Measurements from ENCODE around the gene DTNBP1.

DTNBP1 gene

DNA sequence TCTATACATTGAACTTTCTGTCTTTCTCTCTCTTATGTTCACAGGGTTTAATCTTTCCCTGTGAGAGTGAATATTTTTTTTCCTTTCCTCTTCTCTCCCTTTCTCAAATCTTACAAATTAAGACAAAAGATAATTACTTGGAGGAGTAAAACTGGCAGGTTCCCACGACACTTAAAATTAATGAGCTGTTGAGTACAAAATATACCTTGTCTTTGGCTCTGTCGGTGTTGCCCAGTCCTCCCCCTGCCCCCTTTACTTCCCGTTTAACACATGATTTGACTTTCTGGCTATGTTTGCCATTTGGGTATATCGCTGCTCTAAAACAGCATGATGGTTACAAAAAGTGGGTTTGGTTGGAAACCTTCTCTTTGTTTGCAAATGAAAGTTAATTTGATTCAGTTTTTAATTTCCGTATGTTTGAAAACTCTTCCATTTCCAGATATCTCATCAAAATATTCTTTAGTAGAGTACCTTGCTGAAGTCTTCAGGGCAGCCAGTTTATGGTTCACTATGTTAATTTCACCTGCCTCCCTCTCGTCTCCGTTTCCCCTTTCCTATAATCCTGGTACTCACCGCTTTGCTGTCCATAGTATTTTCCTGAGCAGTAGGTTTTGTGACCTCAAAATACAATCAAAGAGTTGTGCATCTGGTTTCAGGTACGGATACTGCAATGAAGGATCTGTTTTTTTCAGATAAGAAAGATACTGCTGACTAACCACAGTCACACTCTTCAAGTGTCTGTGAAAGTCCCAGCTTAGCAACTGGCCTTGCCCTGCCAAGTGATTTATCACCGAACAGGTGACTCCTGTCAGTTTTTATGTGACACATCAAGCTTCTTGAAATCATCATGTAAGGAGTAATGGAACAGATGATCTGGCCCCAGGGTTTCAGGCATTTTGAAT is 181.2 kb downstream of the DTNBP1 start:
- no peak for DNase-seq (ENCODE audit: low read depth)

DNA sequence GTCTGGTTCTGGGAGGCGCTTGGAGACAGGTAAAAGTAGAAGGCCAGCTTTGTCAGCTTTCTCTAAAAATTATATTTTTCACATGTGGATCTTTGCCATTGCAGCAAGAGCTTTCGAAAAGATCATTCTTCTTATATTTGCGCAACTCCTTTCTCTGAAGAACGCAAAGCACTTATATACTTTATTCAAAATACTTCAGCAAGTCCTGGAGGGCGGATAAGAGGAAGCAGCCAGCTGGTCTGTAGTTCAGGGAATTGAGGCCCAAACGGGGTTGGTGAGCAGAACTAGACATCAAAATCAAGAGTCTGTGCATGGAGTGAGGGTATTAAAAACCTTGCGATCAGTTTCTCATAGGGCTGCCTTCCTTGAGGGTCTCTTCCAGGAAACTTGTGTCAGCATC is 182.3 kb downstream of the DTNBP1 start:
- no peak for DNase-seq (ENCODE audit: low read depth)

DNA sequence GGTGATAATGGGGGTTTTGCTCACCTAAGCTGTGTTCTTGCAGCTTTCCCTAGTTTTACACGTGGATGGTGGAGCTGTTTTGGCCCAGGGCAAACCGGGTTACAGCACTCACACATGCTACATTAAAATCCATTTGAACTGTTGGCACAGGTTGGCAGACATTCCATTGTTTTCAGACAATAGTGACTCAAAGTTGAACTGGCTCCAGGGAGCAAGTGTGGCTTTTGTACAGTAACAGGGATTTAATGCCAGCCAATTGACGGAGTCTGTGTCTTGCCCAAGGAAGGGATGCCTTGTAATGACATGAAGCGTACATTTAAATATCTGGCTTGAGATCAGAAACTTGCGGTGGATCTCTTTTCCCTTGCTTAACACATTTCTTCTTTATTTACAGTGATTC is 183.1 kb downstream of the DTNBP1 start:
- no peak for DNase-seq (ENCODE audit: low read depth)

DNA sequence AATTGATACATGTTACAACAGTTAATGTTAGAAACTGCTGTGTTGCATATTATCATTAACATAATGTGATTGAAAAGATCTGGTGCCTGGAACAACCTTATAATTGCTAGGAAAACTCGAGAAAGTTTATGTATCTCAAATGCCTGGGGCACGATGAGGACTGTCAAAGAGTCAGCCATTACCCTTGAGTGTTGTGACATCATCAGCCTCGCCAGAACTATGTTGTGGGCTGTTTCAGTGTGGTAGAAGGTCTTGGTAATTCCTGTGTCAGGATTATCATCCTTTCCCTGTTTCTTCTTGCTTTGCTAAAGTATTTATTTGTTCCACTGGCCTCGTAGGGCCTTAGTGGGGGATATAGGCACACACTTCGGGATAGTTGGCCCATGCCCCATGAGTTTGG is 185.1 kb downstream of the DTNBP1 start:
- no peak for DNase-seq (ENCODE audit: low read depth)

DNA sequence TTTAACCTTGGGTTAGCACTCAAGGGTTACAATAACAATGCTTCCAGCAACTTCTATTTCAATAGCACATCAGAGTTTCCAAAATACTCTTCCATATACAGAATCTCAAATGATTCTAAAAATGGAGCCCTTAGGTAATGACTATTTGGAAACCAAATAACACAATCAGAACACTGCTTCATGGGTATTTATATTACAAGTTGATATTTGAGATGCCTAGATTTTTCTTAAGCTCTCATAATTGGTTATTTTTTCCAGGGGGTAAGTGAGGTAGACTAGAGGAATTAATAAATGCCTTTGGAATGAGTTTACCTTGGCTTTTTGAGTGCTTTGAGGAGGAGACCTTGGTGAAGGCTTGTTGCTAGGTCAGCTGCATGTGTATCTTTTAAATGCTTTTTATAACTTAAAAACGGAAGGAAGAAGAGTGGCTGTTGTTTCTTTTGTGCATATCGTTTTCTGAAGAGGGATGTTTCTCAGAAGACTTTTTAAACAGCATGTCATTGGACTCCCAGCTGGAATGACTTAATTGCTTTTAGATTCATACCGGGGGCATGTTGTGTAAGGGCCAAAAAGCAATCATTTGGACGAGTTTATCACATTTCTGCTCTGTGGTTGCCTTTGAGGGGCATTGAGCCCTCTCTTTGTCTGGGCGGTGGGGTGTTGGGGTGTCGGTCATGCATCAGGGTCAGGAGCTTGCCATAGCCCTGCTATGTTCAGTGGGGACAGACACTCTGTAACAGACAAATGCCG is 186.0 kb downstream of the DTNBP1 start:
- no peak for DNase-seq (ENCODE audit: low read depth)

DNA sequence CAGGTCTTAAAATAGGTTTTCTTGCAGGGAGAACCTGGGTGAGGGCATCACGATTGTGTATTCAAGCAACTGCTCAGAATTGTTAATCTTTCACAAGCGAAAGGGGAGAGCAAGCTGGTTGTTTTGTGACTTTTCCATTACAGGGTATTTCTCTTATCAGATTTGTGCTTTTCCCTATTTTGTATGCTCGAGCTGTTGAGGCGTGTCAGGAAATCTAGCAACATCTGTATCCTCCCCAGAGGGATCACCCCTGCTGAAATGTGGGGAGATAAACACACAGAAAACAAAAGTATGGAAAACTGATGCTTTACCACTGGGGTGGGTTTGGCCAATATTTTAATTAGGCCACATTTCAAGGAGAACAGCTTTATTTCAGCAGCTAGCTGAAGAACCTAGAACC is 187.0 kb downstream of the DTNBP1 start:
- DNase-seq (ENCODE audit: low read depth) = no peak

DNA sequence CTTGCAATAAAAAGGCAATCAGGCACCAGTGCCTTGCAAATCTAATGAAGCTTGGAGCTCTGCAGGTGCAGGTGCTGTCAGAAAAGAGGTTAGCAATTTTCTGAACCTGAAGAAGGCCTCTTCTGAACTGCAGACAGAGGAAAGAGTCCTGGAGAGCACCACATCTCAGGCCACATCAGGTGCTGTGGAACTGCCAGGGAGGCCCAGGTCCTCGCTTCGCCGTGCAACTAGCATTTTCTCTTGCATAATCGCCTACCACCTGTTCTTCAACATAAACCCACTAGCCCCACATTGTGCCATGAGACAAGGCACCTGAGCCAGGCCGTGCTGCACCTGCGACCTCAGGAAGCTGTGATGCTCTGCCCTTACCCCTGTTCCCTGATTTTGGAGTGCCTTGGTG is 187.6 kb downstream of the DTNBP1 start:
- DNase-seq (ENCODE audit: low read depth) = no peak

DNA sequence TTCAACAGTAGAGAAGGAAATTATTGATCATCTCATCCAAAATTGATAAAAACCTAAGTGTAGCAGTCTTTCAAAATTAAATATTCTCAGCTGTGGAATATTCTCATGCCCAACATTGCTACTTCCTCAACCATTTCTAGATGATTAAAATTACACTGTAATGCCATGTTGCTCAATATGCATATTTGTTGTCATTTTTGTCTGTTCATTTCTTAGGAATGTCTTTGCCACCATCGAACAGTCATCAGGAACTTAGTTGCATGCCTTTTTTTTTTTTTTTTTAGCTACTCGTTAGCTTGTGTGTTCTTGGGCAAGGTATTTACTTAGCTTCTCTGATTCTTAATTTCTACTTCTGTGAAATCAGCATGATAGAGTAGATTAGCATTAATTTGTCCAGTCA is 188.6 kb downstream of the DTNBP1 start:
- no peak for DNase-seq (ENCODE audit: low read depth)

DNA sequence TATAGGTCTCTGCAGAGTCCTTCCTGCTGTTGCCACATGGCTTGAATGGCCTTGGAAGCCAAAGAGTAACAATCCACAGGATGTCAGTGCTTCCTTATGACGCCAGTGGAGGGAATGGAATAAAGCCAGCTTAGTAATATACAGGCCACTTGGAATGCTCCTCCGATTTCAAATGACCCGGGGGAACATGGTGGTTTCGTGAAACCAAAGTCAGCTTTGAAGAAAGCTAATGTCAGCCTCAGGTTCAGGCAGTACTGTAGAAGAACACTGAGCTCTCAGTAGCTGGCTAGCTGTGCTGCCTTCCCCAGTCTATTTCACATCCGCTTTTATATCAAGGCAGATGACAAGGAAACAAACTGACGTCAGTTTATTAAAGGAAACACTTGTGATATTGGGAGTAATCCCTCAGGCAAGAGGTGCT is 189.1 kb downstream of the DTNBP1 start:
- DNase-seq (ENCODE audit: low read depth) = no peak

DNA sequence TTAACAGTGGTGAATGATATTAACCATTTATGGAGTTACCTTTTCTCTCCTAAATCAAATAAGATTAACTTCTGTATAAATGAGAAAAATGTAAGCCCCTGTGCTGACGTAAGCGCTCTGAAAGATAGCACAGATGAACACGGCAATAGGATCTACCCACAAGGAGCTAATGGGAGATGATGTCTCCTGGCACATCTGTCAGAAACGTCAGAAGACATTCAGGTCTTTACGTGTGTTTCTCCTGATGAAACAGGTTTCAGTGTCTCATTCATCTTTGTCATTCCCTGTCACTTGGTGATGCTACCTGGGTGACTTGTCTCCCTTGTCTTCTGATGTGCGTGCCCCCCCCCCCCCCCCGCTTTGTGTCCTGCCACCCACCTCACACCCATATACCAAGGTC is 189.7 kb downstream of the DTNBP1 start:
- DNase-seq (ENCODE audit: low read depth) = no peak
